K562 (cell line): ENCODE data around the gene RPLP2. TPM values are rescaled to one million over a fixed set of nuclear protein-coding genes. Genes with fewer than 3 reads are reported as not detected.

Experiments used
- ATAC-seq: fragments of 200-7000 bp; cut with Tn5 transposase; 3 replicates; pipeline ENCODE4 v1.9.1; 2020; ENCODE audit warnings: moderate library complexity
- Bru-seq: library from RNA; stranded (reverse); fragments of 400-500 nt; gene quantifications from one replicate; lab custom pipeline; 2021; lab: Mats Ljungman, UMichigan
- BruChase-seq, 2 experiments: library from RNA; stranded (reverse); fragments of 400-500 nt; gene quantifications; one replicate each; lab custom pipeline; 2021; lab: Mats Ljungman, UMichigan
- BruUV-seq: library from RNA; stranded (reverse); fragments of 400-500 nt; replicated peaks from 2 replicates; lab custom pipeline; 2021; lab: Mats Ljungman, UMichigan
- CTCF ChIA-PET: fragments of 300-600 bp; formaldehyde crosslinking; extraction: SDS; loops from one replicate; lab custom pipeline; 2021; ENCODE audit warnings: low intra/inter-chr PET ratio; lab: Yijun Ruan, JAX
- POLR2A ChIA-PET: fragments of 300-600, 350-650 bp; sonication (Branson Sonifier 250); formaldehyde crosslinking; extraction: SDS; loops from one replicate; lab custom pipeline; 2021; ENCODE audit warnings: antibody characterized with exemption, inconsistent platforms; lab: Yijun Ruan, JAX
- DNase-seq, 4 experiments: peaks; one replicate each; pipeline versions ENCODE4 v3.0.0 to v3.0.0-alpha.2; 2011 to 2018; ENCODE audit warnings: low spot score in 3 of 4, mixed read lengths in 3 of 4; ENCODE audit errors: extremely low read depth in 1 of 4
- FAIRE-seq: peaks from 2 replicates; lab custom pipeline; 2011; peaks lifted over from hg19 to GRCh38; lab: Jason Lieb, UNC
- H2AFZ ChIP-seq: 2 replicates; pipeline ENCODE4 v1.6.0; 2011; ENCODE audit warnings: low read depth, low read length, control low read depth, inconsistent platforms
- H3K27ac ChIP-seq: fragments of 200-600 bp; 3 replicates; pipeline ENCODE4 v1.8.0; 2011; ENCODE audit warnings: low read depth, mild to moderate bottlenecking, control low read depth, inconsistent platforms, low read length, moderate library complexity, mixed read lengths; ENCODE audit errors: extremely low read depth
- H3K27me3 ChIP-seq, 2 experiments: fragments of 300-600 bp in 1 of 2; 2 replicates in 1 of 2; 3 replicates in 1 of 2; pipeline versions ENCODE4 v1.6.0 to v1.8.0; 2011; ENCODE audit warnings: inconsistent platforms in 2 of 2, low read length in 2 of 2, mild to moderate bottlenecking in 1 of 2, mixed read lengths in 1 of 2, moderate library complexity in 1 of 2; ENCODE audit not compliant: control insufficient read depth in 2 of 2, insufficient read depth in 2 of 2
- H3K36me3 ChIP-seq: fragments of 300-600 bp; 3 replicates; pipeline ENCODE4 v1.8.0; 2011; ENCODE audit warnings: mild to moderate bottlenecking, low read length, inconsistent platforms; ENCODE audit not compliant: control insufficient read depth, insufficient read depth
- H3K4me1 ChIP-seq, 2 experiments: fragments of 200-600 bp in 1 of 2; replicated peaks in 1 of 2; 2 replicates in 1 of 2; 3 replicates in 1 of 2; pipeline versions ENCODE4 v1.5.1 to v1.8.0; 2011; ENCODE audit warnings: inconsistent platforms in 2 of 2, low read length in 2 of 2, mild to moderate bottlenecking in 1 of 2, mixed read lengths in 1 of 2, moderate library complexity in 1 of 2; ENCODE audit not compliant: control insufficient read depth in 2 of 2, insufficient read depth in 2 of 2
- H3K4me2 ChIP-seq: 2 replicates; pipeline ENCODE4 v1.6.1; 2011; ENCODE audit warnings: low read length, control low read depth, inconsistent platforms, mixed read lengths; ENCODE audit not compliant: insufficient read depth
- H3K4me3 ChIP-seq: fragments of 200-600 bp; sonication (generic), shearing (Covaris generic); 2 replicates; pipeline ENCODE4 v1.5.1; 2016; ENCODE audit warnings: control low read depth, inconsistent platforms
- H3K79me2 ChIP-seq: fragments of 200-600 bp; 3 replicates; pipeline ENCODE4 v1.8.0; 2011; ENCODE audit warnings: low read length, inconsistent platforms; ENCODE audit not compliant: control insufficient read depth, insufficient read depth
- H3K9ac ChIP-seq, 2 experiments: 2 replicates each; pipeline versions ENCODE4 v1.6.0 to v1.6.1; 2011; ENCODE audit warnings: low read depth in 2 of 2, low read length in 2 of 2, control low read depth in 1 of 2, inconsistent platforms in 1 of 2, mild to moderate bottlenecking in 1 of 2, mixed read lengths in 1 of 2; ENCODE audit not compliant: insufficient read depth in 1 of 2
- H3K9me1 ChIP-seq: one replicate; pipeline ENCODE4 v1.6.0; 2011; ENCODE audit warnings: inconsistent platforms, mild to moderate bottlenecking, low read length, moderate library complexity; ENCODE audit not compliant: control insufficient read depth, insufficient read depth
- H3K9me3 ChIP-seq: replicated peaks from 2 replicates; pipeline ENCODE4 v1.5.1; 2011; ENCODE audit warnings: low read depth, low read length, inconsistent platforms; ENCODE audit not compliant: control insufficient read depth, insufficient read depth
- H4K20me1 ChIP-seq: replicated peaks from 2 replicates; pipeline ENCODE4 v1.6.1; 2011; ENCODE audit warnings: low read length, inconsistent platforms, mixed read lengths; ENCODE audit not compliant: control insufficient read depth, insufficient read depth
- EWSR1 ChIP-seq: fragments of 450-650 bp; IDR thresholded peaks from 2 replicates; pipeline ENCODE4 v1.6.1; 2018; ENCODE audit warnings: borderline replicate concordance, mild to moderate bottlenecking, low read depth, moderate library complexity; ENCODE audit not compliant: partially characterized antibody
- FOXK1 ChIP-seq: sonication (generic); formaldehyde crosslinking; IDR thresholded peaks from 2 replicates; pipeline ENCODE4 v1.8.0; 2022; ENCODE audit warnings: missing genetic modification reagents, mild to moderate bottlenecking, borderline replicate concordance
- MYNN ChIP-seq, 2 experiments: sonication (generic); formaldehyde crosslinking in 1 of 2; IDR thresholded peaks; 2 replicates each; pipeline versions ENCODE4 v1.5.0 to v1.6.1; 2016 to 2020; ENCODE audit warnings: antibody characterized with exemption in 1 of 2, missing genetic modification reagents in 1 of 2
- NFIX ChIP-seq: fragments of 250-450 bp; sonication (Bioruptor Pico); IDR thresholded peaks from 2 replicates; pipeline ENCODE4 v1.4.0; 2020; ENCODE audit warnings: low read depth, mild to moderate bottlenecking, moderate library complexity
- SMARCB1 ChIP-seq: IDR thresholded peaks from 2 replicates; pipeline ENCODE4 v1.6.1; 2011; ENCODE audit warnings: improper control_type of control experiment, low read depth; ENCODE audit not compliant: insufficient read length
- TEAD2 ChIP-seq: fragments of 450-650 bp; IDR thresholded peaks from 2 replicates; pipeline ENCODE4 v1.6.1; 2016; ENCODE audit warnings: missing genetic modification characterization, control low read depth, missing compliant biosample characterization
- WHSC1 ChIP-seq: IDR thresholded peaks from one replicate; pipeline ENCODE4 v1.6.1; 2012; ENCODE audit warnings: low read length, control low read depth, inconsistent platforms
- ZNF217 ChIP-seq: sonication (generic); formaldehyde crosslinking; IDR thresholded peaks from 2 replicates; pipeline ENCODE4 v1.8.0; 2022; ENCODE audit warnings: mild to moderate bottlenecking, missing genetic modification reagents
- WGBS: fragments of 100-300 bp; shearing (Covaris generic); methylation state at CpG from one replicate; pipeline ENCODE4 v1.1.6; 2016; ENCODE audit warnings: low coverage, mixed read lengths; ENCODE audit not compliant: insufficient coverage; ENCODE audit errors: missing lambda C conversion rate; 5-methylcytosine and 5-hydroxymethylcytosine counted together
- in situ Hi-C: fragments of 300-500 bp; cut with MboI; formaldehyde crosslinking; loops from 4 replicates; pipeline ENCODE4 v1.15.0; 2018; ENCODE audit warnings: inconsistent platforms, mixed read lengths
- intact Hi-C: fragments of 100-400 bp; cut with micrococcal nuclease; formaldehyde crosslinking; loops from 2 replicates; pipeline ENCODE4 v1.14.2; 2022
- long read RNA-seq, 3 experiments: library from polyadenylated mRNA in 2 of 3; library from RNA in 1 of 3; unstranded in 2 of 3; stranded (forward) in 1 of 3; transcript quantifications; one replicate each; pipeline ENCODE4 v2.0.0, GENCODE V29; 2019 to 2022
- polyA minus RNA-seq, 3 experiments: library from RNA; depleted of rRNA, polyadenylated mRNA; stranded (reverse); fragments of >200 nt; gene quantifications; 2 replicates each; pipeline ENCODE4 v1.2.3, GENCODE V29; 2011
- polyA plus RNA-seq, 8 experiments: library from polyadenylated mRNA; depleted of rRNA in 4 of 8; stranded (reverse) in 5 of 8; unstranded in 3 of 8; fragments of >200 nt; fragmentation: Nextera tagmentation in 2 of 8; fragmentation: Illumina TruSeq in 1 of 8; extraction: Ambion mirVana in 2 of 8; extraction: Trizol in 1 of 8; gene quantifications; 2 replicates each; pipeline versions ENCODE4 v1.2.1 to v1.2.3, GENCODE V29; 2011 to 2014; ENCODE audit warnings: inconsistent platforms in 1 of 8, missing spikeins in 1 of 8
- total RNA-seq, 7 experiments: library from RNA; depleted of rRNA in 6 of 7; stranded (reverse); fragments of >200 nt in 6 of 7; fragmentation: Illumina TruSeq in 2 of 7; extraction: Trizol in 2 of 7; gene quantifications; 2 replicates each; pipeline versions ENCODE4 v1.2.1 to v1.2.3, GENCODE V29; 2011 to 2021; ENCODE audit warnings: low replicate concordance in 1 of 7
- TF ChIP-seq, protein P1 (sequence below): fragments of 450-650 bp; IDR thresholded peaks from 2 replicates; pipeline ENCODE4 v1.7.0; 2016; ENCODE audit warnings: borderline replicate concordance
- TF ChIP-seq, protein P2 (sequence below): sonication (generic); formaldehyde crosslinking; IDR thresholded peaks from 2 replicates; pipeline ENCODE4 v1.8.0; 2023; ENCODE audit warnings: mild to moderate bottlenecking, missing genetic modification reagents

RPLP2 gene
- 170 and 292 TPM in 2 replicates for total RNA-seq (2011; cell fraction: chromatin; rRNA removed; ENCODE audit: low replicate concordance)
- 396 and 422 TPM in 2 replicates for total RNA-seq (2011; cell fraction: nucleolus; rRNA removed)
- 508 and 986 TPM in 2 replicates for total RNA-seq (2011; cell fraction: nucleoplasm; rRNA removed)
- total RNA-seq (2014; rRNA removed) (1,805 and 1,933 TPM in 2 replicates), total RNA-seq (2014; rRNA removed; fragmentation: Illumina TruSeq; extraction: Trizol) (1,134 and 1,237 TPM in 2 replicates), total RNA-seq (2015; rRNA removed; fragmentation: Illumina TruSeq; extraction: Trizol) (1,326 and 1,329 TPM in 2 replicates), total RNA-seq (2021) (3,807 and 3,932 TPM in 2 replicates), polyA plus RNA-seq (2011; rRNA removed) (687 and 817 TPM in 2 replicates), polyA plus RNA-seq (2014; fragmentation: Illumina TruSeq; extraction: Trizol) (528 and 867 TPM in 2 replicates), polyA plus RNA-seq (2014; fragmentation: Nextera tagmentation; extraction: Ambion mirVana) (1,000 to 10,000 TPM; 1,853 to 1,893 TPM), polyA plus RNA-seq (2014; rRNA removed) (1,548 and 1,633 TPM in 2 replicates), polyA minus RNA-seq (2011; rRNA and poly(A)+ RNA removed) (836 and 845 TPM in 2 replicates), Bru-seq, nascent RNA (percentile 99 among the genes with signal in this experiment), BruChase-seq, experiment 1, labeled RNA remaining after a 2-hour chase (percentile 100 among the genes with signal in this experiment), BruChase-seq, experiment 2, labeled RNA remaining after a 6-hour chase (percentile 100 among the genes with signal in this experiment)
- polyA plus RNA-seq (2011; cell fraction: cytosol; rRNA removed) = 1,159 and 2,082 TPM in 2 replicates
- polyA plus RNA-seq (2011; cell fraction: nucleus; rRNA removed) = 711 and 782 TPM in 2 replicates
- 2,625 and 2,975 TPM in 2 replicates for polyA plus RNA-seq (2012)
- 1,403 and 1,771 TPM in 2 replicates for polyA minus RNA-seq (2011; cell fraction: cytosol; rRNA and poly(A)+ RNA removed)
- polyA minus RNA-seq (2011; cell fraction: nucleus; rRNA and poly(A)+ RNA removed) = 148 and 275 TPM in 2 replicates
- long read RNA-seq, experiment 1, transcript RPLP2-205 (2 exons, 646 nt) = minor isoform, 117 of 2,354 reads
- long read RNA-seq, experiment 1, transcript RPLP2-201 (5 exons, 781 nt) = major isoform, 1,160 of 2,354 reads
- long read RNA-seq, experiment 1, transcript RPLP2-203 (3 exons, 489 nt) = minor isoform, 138 of 2,354 reads
- long read RNA-seq, experiment 1, transcript RPLP2-207 (4 exons, 637 nt) = minor isoform, 705 of 2,354 reads
- long read RNA-seq, experiment 1, partial matches to known transcripts = 43 of 2,354 reads
- long read RNA-seq, experiment 1, other reads (novel, unspliced or antisense) = 188 of 2,354 reads
- long read RNA-seq, experiment 2, transcript RPLP2-207 (4 exons, 637 nt) = minor isoform, 174 of 4,199 reads
- long read RNA-seq, experiment 2, transcript RPLP2-201 (5 exons, 781 nt) = major isoform, 3,431 of 4,199 reads
- long read RNA-seq, experiment 2, transcript RPLP2-203 (3 exons, 489 nt) = minor isoform, 10 of 4,199 reads
- long read RNA-seq, experiment 2, transcript RPLP2-205 (2 exons, 646 nt) = minor isoform, 9 of 4,199 reads
- long read RNA-seq, experiment 2, partial matches to known transcripts = 46 of 4,199 reads
- long read RNA-seq, experiment 2, other reads (novel, unspliced or antisense) = 526 of 4,199 reads
- long read RNA-seq, experiment 3, transcript RPLP2-201 (5 exons, 781 nt) = major isoform, 2,966 of 3,188 reads
- long read RNA-seq, experiment 3, transcript RPLP2-207 (4 exons, 637 nt) = minor isoform, 50 of 3,188 reads
- long read RNA-seq, experiment 3, partial matches to known transcripts = 11 of 3,188 reads
- long read RNA-seq, experiment 3, other reads (novel, unspliced or antisense) = 159 of 3,188 reads

DNA sequence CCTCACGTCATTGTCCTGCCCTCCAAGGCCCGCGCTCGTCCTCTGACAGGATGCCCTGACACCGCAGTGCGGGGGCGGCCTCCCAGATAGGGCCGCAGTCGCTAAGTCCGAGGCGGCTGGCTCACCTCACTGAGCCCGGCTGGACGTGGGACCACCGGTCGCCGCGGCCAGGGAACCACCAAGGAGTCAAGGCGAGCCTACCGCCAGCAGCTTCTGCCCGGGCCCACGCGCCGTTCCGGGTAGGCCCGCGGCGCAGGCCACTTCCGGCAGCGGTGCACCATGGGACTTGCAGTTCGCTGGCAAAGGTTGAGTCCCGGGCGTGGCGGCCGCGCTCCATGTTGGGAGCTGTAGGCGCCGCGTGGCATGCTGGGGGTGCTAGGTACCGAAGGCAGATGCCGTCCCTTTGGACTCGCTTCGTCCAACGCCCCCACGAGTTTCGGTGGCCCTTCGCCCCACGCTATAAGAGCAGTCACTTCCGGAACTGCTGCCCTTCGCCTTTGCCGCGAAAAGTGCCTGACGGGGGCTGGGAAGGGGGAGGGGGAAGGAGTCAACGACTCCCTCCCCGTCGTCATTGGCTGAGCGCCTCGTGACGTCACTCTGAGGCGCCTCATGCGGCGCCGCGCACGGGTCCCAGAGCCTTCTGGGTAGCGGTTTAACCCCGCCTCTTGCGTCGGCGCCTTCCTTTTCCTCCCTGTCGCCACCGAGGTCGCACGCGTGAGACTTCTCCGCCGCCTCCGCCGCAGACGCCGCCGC is at the start of gene RPLP2:
RPLP2 (plus strand) TSS at position 681 of the 753 bp plus-strand sequence. CDS start 268 bp downstream, outside the sequence.
- in situ Hi-C loops (no loop called here), intact Hi-C loops (loop anchor here (2.0 kb wide), 1 partner anchor 33 kb away; the partner anchor contains the start of genes POLR2L and TSPAN4)
- FAIRE-seq = peak; percentile 89
- WGBS = under 1% methylated on average over 49 of the region's 81 CpGs
- POLR2A ChIA-PET = interaction anchor here (0.6 to 4.3 kb wide), 17 partner anchors 9 to 1975 kb away, joined by 3 to 26 read pairs (median 5); partner anchors contain the start of genes PNPLA2, POLR2L and TSPAN4
- H2AFZ ChIP-seq = peak within 1 kb of the TSS; percentile 98
- H3K27me3 ChIP-seq = no peaks in the 10 kb centered on the region
- peaks cover 24% of the 10 kb centered on the region for H4K20me1 ChIP-seq
- H3K79me2 ChIP-seq = peaks cover 75% of the 10 kb centered on the region
- H3K9ac ChIP-seq = peak within 1 kb of the TSS; percentile 94 to 98
- ATAC-seq = peak; percentile 83
- peak within 1 kb of the TSS; percentile 98 for H3K27ac ChIP-seq
- CTCF ChIA-PET = no interaction called here
- H3K4me2 ChIP-seq = peak within 1 kb of the TSS; percentile 100
- peak within 1 kb of the TSS; percentile 99 for H3K4me3 ChIP-seq
- DNase-seq = peak; percentile 84 to 99 (median 90)
- H3K36me3 ChIP-seq = peaks cover 41% of the 10 kb centered on the region
- H3K9me1 ChIP-seq = no peaks in the 10 kb centered on the region
- no TSS peak for BruUV-seq
- H3K9me3 ChIP-seq = no peaks in the 10 kb centered on the region
- H3K4me1 ChIP-seq = peaks cover 22 to 63% of the 10 kb centered on the region in 2 experiments; a peak in 4 of 5 replicates
- no peak for TF ChIP-seq WHSC1
- TF ChIP-seq TEAD2 (tag) = no peak
- peak; percentile 44; the same call in 1 of the 2 replicates for TF ChIP-seq MYNN (IDR thresholded peaks at IDR 0.05)
- TF ChIP-seq MYNN (CRISPR knock-in tag; IDR thresholded peaks at IDR 0.05) = no peak
- no peak for TF ChIP-seq ZNF217 (CRISPR knock-in tag)
- no peak for TF ChIP-seq SMARCB1
- no peak for TF ChIP-seq NFIX (CRISPR knock-in tag)
- TF ChIP-seq, protein P1, sequence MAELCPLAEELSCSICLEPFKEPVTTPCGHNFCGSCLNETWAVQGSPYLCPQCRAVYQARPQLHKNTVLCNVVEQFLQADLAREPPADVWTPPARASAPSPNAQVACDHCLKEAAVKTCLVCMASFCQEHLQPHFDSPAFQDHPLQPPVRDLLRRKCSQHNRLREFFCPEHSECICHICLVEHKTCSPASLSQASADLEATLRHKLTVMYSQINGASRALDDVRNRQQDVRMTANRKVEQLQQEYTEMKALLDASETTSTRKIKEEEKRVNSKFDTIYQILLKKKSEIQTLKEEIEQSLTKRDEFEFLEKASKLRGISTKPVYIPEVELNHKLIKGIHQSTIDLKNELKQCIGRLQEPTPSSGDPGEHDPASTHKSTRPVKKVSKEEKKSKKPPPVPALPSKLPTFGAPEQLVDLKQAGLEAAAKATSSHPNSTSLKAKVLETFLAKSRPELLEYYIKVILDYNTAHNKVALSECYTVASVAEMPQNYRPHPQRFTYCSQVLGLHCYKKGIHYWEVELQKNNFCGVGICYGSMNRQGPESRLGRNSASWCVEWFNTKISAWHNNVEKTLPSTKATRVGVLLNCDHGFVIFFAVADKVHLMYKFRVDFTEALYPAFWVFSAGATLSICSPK = no peak
- TF ChIP-seq FOXK1 (CRISPR knock-in tag) = peak; percentile 78
- TF ChIP-seq, protein P2, sequence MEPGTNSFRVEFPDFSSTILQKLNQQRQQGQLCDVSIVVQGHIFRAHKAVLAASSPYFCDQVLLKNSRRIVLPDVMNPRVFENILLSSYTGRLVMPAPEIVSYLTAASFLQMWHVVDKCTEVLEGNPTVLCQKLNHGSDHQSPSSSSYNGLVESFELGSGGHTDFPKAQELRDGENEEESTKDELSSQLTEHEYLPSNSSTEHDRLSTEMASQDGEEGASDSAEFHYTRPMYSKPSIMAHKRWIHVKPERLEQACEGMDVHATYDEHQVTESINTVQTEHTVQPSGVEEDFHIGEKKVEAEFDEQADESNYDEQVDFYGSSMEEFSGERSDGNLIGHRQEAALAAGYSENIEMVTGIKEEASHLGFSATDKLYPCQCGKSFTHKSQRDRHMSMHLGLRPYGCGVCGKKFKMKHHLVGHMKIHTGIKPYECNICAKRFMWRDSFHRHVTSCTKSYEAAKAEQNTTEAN (CRISPR knock-in tag) = 0 out of 2 replicates have a peak, but pooled peaks have one; percentile 40
- no peak for TF ChIP-seq EWSR1
